H1 (cell line): Measurements from ENCODE around the gene EZH1. TPM values are rescaled to one million over a fixed set of nuclear protein-coding genes. Genes with fewer than 3 reads are reported as not detected.

Experiments
- CTCF ChIA-PET: fragments of 300-600 bp; sonication (Branson Sonifier 250); formaldehyde crosslinking; loops from one replicate; lab custom pipeline; 2021; ENCODE audit not compliant: partially characterized antibody; lab: Charles Lee
- POLR2A ChIA-PET: fragments of 300-600 bp; sonication (Branson Sonifier 250); formaldehyde crosslinking; loops from one replicate; lab custom pipeline; 2021; ENCODE audit warnings: inconsistent platforms; ENCODE audit not compliant: partially characterized antibody; lab: Charles Lee
- DNase-seq, 2 experiments: peaks; one replicate each; pipeline versions ENCODE4 v3.0.0 to v3.0.0-alpha.2; 2010 to 2022; ENCODE audit warnings: low spot score in 2 of 2, low read depth in 1 of 2, mixed read lengths in 1 of 2
- FAIRE-seq: peaks from 2 replicates; lab custom pipeline; 2011; peaks lifted over from hg19 to GRCh38; lab: Jason Lieb, UNC
- H2AFZ ChIP-seq: 2 replicates; pipeline ENCODE4 v1.8.1; 2012; ENCODE audit warnings: low read length, inconsistent platforms
- H2AK5ac ChIP-seq: 2 replicates; pipeline ENCODE4 v1.6.1; 2013; ENCODE audit warnings: low read depth, low read length
- H2BK120ac ChIP-seq: replicated peaks from 2 replicates; pipeline ENCODE3; 2013; ENCODE audit warnings: low read depth, low read length, inconsistent platforms
- H2BK12ac ChIP-seq: 2 replicates; pipeline ENCODE4 v1.6.1; 2013; ENCODE audit warnings: low read depth, low read length
- H2BK15ac ChIP-seq: 2 replicates; pipeline ENCODE4 v1.6.1; 2013; ENCODE audit warnings: low read length
- H2BK20ac ChIP-seq: 2 replicates; pipeline ENCODE4 v1.6.1; 2013; ENCODE audit warnings: low read length
- H2BK5ac ChIP-seq: 2 replicates; pipeline ENCODE4 v1.6.1; 2013; ENCODE audit warnings: low read depth, low read length
- H3K14ac ChIP-seq: 2 replicates; pipeline ENCODE4 v1.6.1; 2013; ENCODE audit warnings: inconsistent platforms; ENCODE audit not compliant: insufficient read length
- H3K18ac ChIP-seq: 2 replicates; pipeline ENCODE4 v1.6.1; 2013; ENCODE audit warnings: low read length; ENCODE audit errors: extremely low read depth
- H3K23ac ChIP-seq: 2 replicates; pipeline ENCODE4 v1.6.1; 2013; ENCODE audit warnings: inconsistent platforms; ENCODE audit not compliant: insufficient read length
- H3K23me2 ChIP-seq: 2 replicates; pipeline ENCODE4 v1.6.1; 2013; ENCODE audit warnings: low read depth, low read length
- H3K27ac ChIP-seq: 2 replicates; pipeline ENCODE4 v1.6.1; 2011; ENCODE audit warnings: low read depth, low read length, inconsistent platforms
- H3K27me3 ChIP-seq, 4 experiments: replicated peaks in 1 of 4; 1 replicate in 1 of 4; 2 replicates in 3 of 4; pipeline versions ENCODE4 v1.6.1 to v1.8.1; 2011 to 2013; ENCODE audit warnings: low read length in 3 of 4, mild to moderate bottlenecking in 3 of 4, inconsistent platforms in 2 of 4, mixed read lengths in 2 of 4, moderate library complexity in 1 of 4; ENCODE audit not compliant: control insufficient read depth in 3 of 4, insufficient read depth in 3 of 4; ENCODE audit errors: extremely low read depth in 1 of 4
- H3K36me3 ChIP-seq, 4 experiments: 2 replicates each; pipeline versions ENCODE4 v1.6.1 to v1.8.1; 2011 to 2013; ENCODE audit warnings: mild to moderate bottlenecking in 4 of 4, low read length in 3 of 4, moderate library complexity in 2 of 4, control low read depth in 1 of 4, inconsistent platforms in 1 of 4; ENCODE audit not compliant: insufficient read depth in 4 of 4, control insufficient read depth in 2 of 4
- H3K4ac ChIP-seq: replicated peaks from 2 replicates; pipeline ENCODE3; 2013; ENCODE audit warnings: low read length, low read depth, mixed read lengths, inconsistent platforms; ENCODE audit not compliant: insufficient read length
- H3K4me1 ChIP-seq, 4 experiments: replicated peaks in 1 of 4; 1 replicate in 1 of 4; 2 replicates in 3 of 4; pipeline versions ENCODE4 v1.6.1 to v1.8.1; 2011 to 2013; ENCODE audit warnings: low read length in 3 of 4, inconsistent platforms in 2 of 4, mixed read lengths in 1 of 4; ENCODE audit not compliant: insufficient read depth in 4 of 4, control insufficient read depth in 3 of 4
- H3K4me2 ChIP-seq, 2 experiments: 2 replicates each; pipeline versions ENCODE4 v1.6.1 to v1.8.1; 2011 to 2013; ENCODE audit warnings: low read depth in 2 of 2, low read length in 2 of 2, control low read depth in 1 of 2, inconsistent platforms in 1 of 2, mild to moderate bottlenecking in 1 of 2; ENCODE audit not compliant: insufficient read depth in 1 of 2
- H3K4me3 ChIP-seq, 4 experiments: fragments of 200-600, 300-600 bp in 1 of 4; sonication (generic), shearing (Covaris generic), sonication (Bioruptor Twin) in 1 of 4; 2 replicates each; pipeline versions ENCODE4 v1.5.1 to v1.8.1; 2011 to 2016; ENCODE audit warnings: low read length in 4 of 4, low read depth in 3 of 4, control low read depth in 2 of 4, inconsistent platforms in 2 of 4, mild to moderate bottlenecking in 2 of 4, mixed read lengths in 1 of 4, moderate library complexity in 1 of 4; ENCODE audit not compliant: insufficient read depth in 2 of 4; ENCODE audit errors: extremely low read depth in 1 of 4
- H3K56ac ChIP-seq: replicated peaks from 2 replicates; pipeline ENCODE3; 2013; ENCODE audit warnings: low read depth, mild to moderate bottlenecking, mixed read lengths, low read length, inconsistent platforms; ENCODE audit not compliant: insufficient read length
- H3K79me1 ChIP-seq: 2 replicates; pipeline ENCODE4 v1.6.1; 2013; ENCODE audit warnings: low read depth, low read length, control low read depth
- H3K79me2 ChIP-seq, 2 experiments: 2 replicates each; pipeline versions ENCODE4 v1.6.1 to v1.8.1; 2012 to 2013; ENCODE audit warnings: low read length in 2 of 2, mild to moderate bottlenecking in 2 of 2, inconsistent platforms in 1 of 2; ENCODE audit not compliant: insufficient read depth in 2 of 2, control insufficient read depth in 1 of 2
- H3K9ac ChIP-seq, 4 experiments: replicated peaks in 1 of 4; 1 replicate in 1 of 4; 2 replicates in 3 of 4; pipeline versions ENCODE4 v1.6.1 to v1.8.1; 2011 to 2013; ENCODE audit warnings: low read depth in 3 of 4, low read length in 3 of 4, control low read depth in 2 of 4, mild to moderate bottlenecking in 2 of 4, moderate library complexity in 2 of 4, inconsistent platforms in 1 of 4; ENCODE audit errors: extremely low read depth in 1 of 4
- H3K9me3 ChIP-seq, 2 experiments: 2 replicates each; pipeline versions ENCODE4 v1.6.1 to v1.8.1; 2012 to 2013; ENCODE audit warnings: mild to moderate bottlenecking in 2 of 2, moderate library complexity in 2 of 2, control low read depth in 1 of 2, inconsistent platforms in 1 of 2, low read depth in 1 of 2, low read length in 1 of 2, mixed read lengths in 1 of 2; ENCODE audit not compliant: insufficient read depth in 2 of 2
- H4K20me1 ChIP-seq, 2 experiments: replicated peaks in 1 of 2; 2 replicates each; pipeline versions ENCODE3 to v1.8.1; 2011 to 2013; ENCODE audit warnings: inconsistent platforms in 2 of 2, low read length in 2 of 2, mild to moderate bottlenecking in 1 of 2; ENCODE audit not compliant: insufficient read depth in 2 of 2, control insufficient read depth in 1 of 2
- H4K5ac ChIP-seq: 2 replicates; pipeline ENCODE4 v1.6.1; 2013; ENCODE audit warnings: low read length, low read depth, mixed read lengths, inconsistent platforms; ENCODE audit not compliant: insufficient read length
- H4K8ac ChIP-seq: 2 replicates; pipeline ENCODE4 v1.8.0; 2013; ENCODE audit warnings: mild to moderate bottlenecking, moderate library complexity, low read length, inconsistent platforms; ENCODE audit not compliant: insufficient read depth; ENCODE audit errors: extremely low read depth
- H4K91ac ChIP-seq: replicated peaks from 2 replicates; pipeline ENCODE3; 2013; ENCODE audit warnings: low read length, mixed read lengths, inconsistent platforms; ENCODE audit not compliant: insufficient read length
- CEBPB ChIP-seq: IDR thresholded peaks from 2 replicates; pipeline ENCODE4 v1.6.1; 2012; ENCODE audit warnings: low read depth, low read length
- USF2 ChIP-seq: IDR thresholded peaks from 2 replicates; pipeline ENCODE4 v1.6.1; 2011; ENCODE audit warnings: low read length, improper control_type of control experiment
- WGBS, 2 experiments: shearing (Covaris generic) in 1 of 2; methylation state at CpG; one replicate each; pipeline versions ENCODE4 v1.1.6 to v1.1.7; 2013 to 2015; ENCODE audit warnings: low lambda C conversion rate in 2 of 2, mixed read lengths in 2 of 2, inconsistent platforms in 1 of 2, low coverage in 1 of 2, missing lambda C conversion rate in 1 of 2; ENCODE audit not compliant: insufficient replicate concordance in 2 of 2, insufficient coverage in 1 of 2, insufficient read length in 1 of 2; ENCODE audit errors: extremely low coverage in 1 of 2, missing lambda C conversion rate in 1 of 2; 5-methylcytosine and 5-hydroxymethylcytosine counted together
- polyA plus RNA-seq, 7 experiments: library from polyadenylated mRNA; depleted of rRNA in 3 of 7; stranded (reverse) in 5 of 7; unstranded in 2 of 7; fragments of >200 nt in 5 of 7; fragments of 200-250 nt in 2 of 7; gene quantifications; 1 replicate in 5 of 7; 2 replicates in 1 of 7; 4 replicates in 1 of 7; pipeline versions ENCODE4 v1.2.1 to v1.2.3, GENCODE V29; 2011 to 2013; ENCODE audit warnings: missing spikeins in 2 of 7, mixed read lengths in 2 of 7
- total RNA-seq: library from RNA; stranded (reverse); fragmentation: NEBNext Ultra II Directional; extraction: Animal tissue kit (Norgen Biotek cat#: 25700); gene quantifications from 2 replicates; pipeline ENCODE4 v1.2.1, GENCODE V29; 2021

EZH1 gene
- total and polyA plus RNA-seq, 2 of the 8 experiments (the other 6 are each of a cell fraction or from before 2014, with no cell fraction given), result 17.4 to 20.8 TPM

- Histone ChIP-seq H2BK120ac (no peak overlapping the region), H3K79me2 (no peaks in the 10 kb centered on the region), H4K5ac (no peak overlapping the region), H2BK12ac (no peak overlapping the region), H3K27ac (no peak overlapping the region), H4K8ac (no peak overlapping the region), H3K79me1 (no peaks in the 10 kb centered on the region), H3K14ac (no peak overlapping the region), H2AFZ (no peak overlapping the region), H2BK15ac (no peak overlapping the region), H3K9me3 (no peaks in the 10 kb centered on the region), H3K23ac (no peak overlapping the region), H4K20me1 (peaks cover 0 to under 1% of the 10 kb centered on the region in 2 experiments), H3K56ac (no peak overlapping the region), H3K4me3 (no peak overlapping the region), H3K9ac (no peak overlapping the region), H4K91ac (no peak overlapping the region), H2BK5ac (no peak overlapping the region), H3K23me2 (no peaks in the 10 kb centered on the region), H3K4me2 (no peak overlapping the region), H2AK5ac (no peak overlapping the region), H3K27me3 (no peaks in the 10 kb centered on the region), H2BK20ac (no peak overlapping the region), H3K18ac (no peak overlapping the region), H3K4me1 (no peaks in the 10 kb centered on the region), H3K4ac (no peak overlapping the region), H3K36me3 (peaks cover 2 to 31% (median 9%) of the 10 kb centered on the region in 4 experiments; a peak in 7 of 8 replicates)
- 88% methylated on average over 6 of the region's 6 CpGs; no CpG with 5 or more reads in 1 of the 2 experiments for WGBS, 2 experiments
- ChIA-PET POLR2A (interaction anchor here (0.8 to 1.4 kb wide), 2 partner anchors 11 to 14 kb away, joined by 3 to 5 read pairs; no protein-coding TSS in a partner anchor), CTCF (interaction anchor here (0.5 to 4.1 kb wide), 5 partner anchors 31 to 140 kb away, joined by 3 to 26 read pairs (median 3); no protein-coding TSS in a partner anchor)
- DNase-seq (no peak), FAIRE-seq (no peak)
- peak; percentile 50; the same call in 1 of the 2 replicates for TF ChIP-seq CEBPB
- no peak for TF ChIP-seq USF2
Observed at GRCh38 chr17:42725143-42725542, 19.7 kb downstream of the EZH1 start.
